Uterus (tissue), 4 donors: ENCODE measurements around the gene DVL1. TPM values are rescaled to one million over a fixed set of nuclear protein-coding genes. Genes with fewer than 3 reads are reported as not detected.

Experiments used
- DNase-seq, 2 donors: peaks; one replicate each; pipeline ENCODE4 v3.0.0-alpha.2; 2019 to 2020
- H3K27ac ChIP-seq, 2 donors: fragments of 200-600 bp; sonication (generic); 1 replicate in 1 of 2; 2 replicates in 1 of 2; pipeline ENCODE4 v1.5.1; 2016 to 2018
- H3K27me3 ChIP-seq, 2 donors: fragments of 200-600 bp; sonication (generic); one replicate each; pipeline ENCODE4 v1.5.1; 2018 to 2019; ENCODE audit warnings: control low read depth in 1 of 2
- H3K36me3 ChIP-seq, 2 donors: fragments of 200-600 bp; sonication (generic); one replicate each; pipeline ENCODE4 v1.5.1; 2019; ENCODE audit warnings: control low read depth in 1 of 2
- H3K4me1 ChIP-seq, 2 donors: fragments of 200-600 bp; sonication (generic); one replicate each; pipeline ENCODE4 v1.5.1; 2018 to 2019; ENCODE audit warnings: control low read depth in 1 of 2
- H3K4me3 ChIP-seq, 2 donors: fragments of 200-600 bp; sonication (generic); 1 replicate in 1 of 2; 2 replicates in 1 of 2; pipeline ENCODE4 v1.5.1; 2018 to 2019; ENCODE audit warnings: mild to moderate bottlenecking in 1 of 2
- H3K9me3 ChIP-seq, 2 donors: fragments of 200-600 bp; sonication (generic); one replicate each; pipeline ENCODE4 v1.5.1; 2019; ENCODE audit warnings: control low read depth in 1 of 2
- CTCF ChIP-seq, 4 experiments: fragments of 200-600 bp in 2 of 4; fragments of 450-650 bp in 2 of 4; sonication (generic) in 2 of 4; IDR thresholded peaks; one replicate each; pipeline ENCODE4 v1.5.1; 2016 to 2019; ENCODE audit warnings: antibody characterized with exemption in 4 of 4, mild to moderate bottlenecking in 2 of 4, moderate library complexity in 1 of 4
- POLR2A ChIP-seq, 2 donors: fragments of 450-650 bp; IDR thresholded peaks; one replicate each; pipeline ENCODE4 v1.6.1; 2016; ENCODE audit warnings: antibody characterized with exemption in 2 of 2, mild to moderate bottlenecking in 1 of 2, moderate library complexity in 1 of 2
- intact Hi-C: fragments of 100-400 bp; cut with DNase I; formaldehyde crosslinking; loops from one replicate; pipeline ENCODE4 v1.15.1; 2023; ENCODE audit warnings: low total_unique reads
- total RNA-seq, 4 donors: library from RNA; depleted of rRNA in 3 of 4; stranded (reverse); fragments of >200 nt in 3 of 4; gene quantifications; one replicate each; pipeline versions ENCODE4 v1.1.0 to v1.2.4, GENCODE V29; 2014 to 2023
- donor health status: DM: yes; HTN: yes; CAD: no.

DVL1 gene
- total RNA-seq, 4 donors from 2014 or later = 35.6 to 94.5 (median 49.7) TPM

DNA sequence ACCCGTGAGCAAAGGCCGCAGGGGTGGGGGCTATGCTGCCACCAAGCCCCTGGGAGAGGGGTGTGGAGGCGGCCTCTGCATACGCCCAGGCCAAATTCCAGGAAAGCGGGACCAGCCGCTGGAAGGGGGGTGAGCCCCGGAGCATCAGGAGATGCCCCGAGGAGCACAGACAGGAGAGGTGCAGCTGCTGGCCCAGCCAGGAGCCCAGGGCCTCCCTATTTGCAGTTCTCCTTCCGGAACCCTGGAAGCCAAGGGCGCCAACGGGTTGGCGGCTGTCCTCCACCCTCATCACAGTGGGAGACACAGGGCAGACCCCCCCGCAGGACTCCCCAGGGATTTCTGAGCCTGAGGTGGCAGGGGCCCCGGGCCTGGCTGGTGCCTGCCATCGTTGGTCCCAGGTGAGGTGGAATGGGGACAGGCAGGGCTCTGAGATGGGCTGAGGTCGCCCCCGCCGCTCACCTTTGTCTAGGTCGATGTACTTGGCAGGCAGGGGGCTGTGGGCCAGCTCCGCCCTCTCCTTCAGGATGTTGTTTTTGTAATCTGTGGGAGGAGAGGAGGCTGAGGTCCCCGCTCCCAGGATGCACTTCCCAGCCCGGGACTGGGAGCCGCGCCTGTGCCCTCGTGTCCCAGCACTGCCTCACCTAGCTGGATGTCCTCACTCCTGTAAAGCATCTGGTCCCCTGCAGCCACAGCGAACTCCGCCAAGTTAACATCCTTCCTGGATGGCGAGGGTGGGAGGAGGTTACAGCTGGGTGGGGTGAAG is 4.4 kb upstream of the DVL1 start:
- Histone ChIP-seq H3K4me3 (no peak overlapping the region), H3K9me3 (no peaks in the 10 kb centered on the region), H3K27me3 (no peaks in the 10 kb centered on the region), H3K4me1 (peaks cover 5 to 25% of the 10 kb centered on the region in 2 donors), H3K27ac (peak overlapping the region; percentile 64 to 96), H3K36me3 (no peaks in the 10 kb centered on the region)
- intact Hi-C loops = loop anchor here (10.0 kb wide), 1 partner anchor 49 kb away; the partner anchor contains the start of genes ACAP3 and PUSL1
- DNase-seq = no peak
- TF ChIP-seq POLR2A (IDR thresholded peaks at IDR 0.05) = no peak
- no peak for TF ChIP-seq CTCF (IDR thresholded peaks at IDR 0.05)

DNA sequence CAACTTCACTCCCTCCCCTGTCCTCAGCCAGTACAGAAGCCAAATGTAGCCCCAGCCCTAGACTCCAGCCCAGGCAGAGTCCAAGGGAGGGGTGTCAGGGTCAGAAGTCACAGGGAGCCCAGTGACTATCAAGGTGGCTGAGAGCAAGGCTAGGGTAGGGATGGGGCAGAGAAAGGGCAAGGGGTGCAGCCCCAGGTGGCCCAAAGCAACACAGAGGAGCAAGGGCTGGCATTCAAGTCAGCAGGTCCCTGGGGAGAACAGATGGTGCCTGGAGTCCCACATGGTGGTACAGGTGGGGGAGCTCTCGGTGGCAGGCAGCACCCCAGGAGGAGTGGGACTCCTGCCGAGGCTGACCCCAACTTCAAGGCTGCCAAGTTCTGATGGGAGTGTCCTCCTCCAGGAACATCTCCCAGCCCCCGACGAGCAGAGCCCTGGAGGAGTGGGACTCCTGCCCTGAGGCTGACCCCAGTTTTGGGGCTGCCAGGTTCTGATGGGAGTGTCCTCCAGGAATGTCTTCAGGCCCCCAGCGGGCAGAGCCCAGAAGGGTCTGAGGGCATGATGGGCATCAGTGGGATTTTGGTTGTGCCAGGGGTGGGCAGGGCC is 3.7 kb upstream of the DVL1 start:
- intact Hi-C loops = loop anchor here (10.0 kb wide), 1 partner anchor 48 kb away; the partner anchor contains the start of genes ACAP3 and PUSL1
- no peaks in the 10 kb centered on the region for H3K27me3 ChIP-seq
- peaks cover 6 to 29% of the 10 kb centered on the region in 2 donors for H3K4me1 ChIP-seq
- no peak overlapping the region for H3K4me3 ChIP-seq
- no peak for DNase-seq
- H3K27ac ChIP-seq = peak overlapping the region; percentile 64 to 96
- no peaks in the 10 kb centered on the region for H3K36me3 ChIP-seq
- TF ChIP-seq CTCF (IDR thresholded peaks at IDR 0.05) = no peak
- no peak for TF ChIP-seq POLR2A (IDR thresholded peaks at IDR 0.05)
- no peaks in the 10 kb centered on the region for H3K9me3 ChIP-seq

- no peaks in the 10 kb centered on the region for H3K27me3 ChIP-seq
- H3K4me3 ChIP-seq = no peak overlapping the region
- H3K4me1 ChIP-seq = peaks cover 14 to 36% of the 10 kb centered on the region in 2 donors
- no peak for TF ChIP-seq CTCF (IDR thresholded peaks at IDR 0.05)
- TF ChIP-seq POLR2A (IDR thresholded peaks at IDR 0.05) = no peak
- peak overlapping the region; percentile 64 to 96 for H3K27ac ChIP-seq
- peak; percentile 57 to 78 for DNase-seq
- no peaks in the 10 kb centered on the region for H3K9me3 ChIP-seq
- intact Hi-C loops = loop anchor here (10.0 kb wide), 1 partner anchor 47 kb away; the partner anchor contains the start of genes ACAP3 and PUSL1
- H3K36me3 ChIP-seq = no peaks in the 10 kb centered on the region
These were observed 2.6 kb upstream of the DVL1 start for GRCh38 chr1:1351511-1352427.

- H3K27ac ChIP-seq = peak overlapping the region; percentile 73 to 83
- DNase-seq = no peak
- no peaks in the 10 kb centered on the region for H3K27me3 ChIP-seq
- peaks cover 16 to 25% of the 10 kb centered on the region in 2 donors for H3K4me1 ChIP-seq
- intact Hi-C loops = no loop called here
- H3K4me3 ChIP-seq = peak overlapping the region; percentile 50 to 85
- H3K36me3 ChIP-seq = no peaks in the 10 kb centered on the region
- H3K9me3 ChIP-seq = no peaks in the 10 kb centered on the region
- no peak for TF ChIP-seq CTCF (IDR thresholded peaks at IDR 0.05)
- TF ChIP-seq POLR2A (IDR thresholded peaks at IDR 0.05) = no peak
These were observed 580 bp downstream of the DVL1 start for GRCh38 chr1:1348420-1349255.
